Measurements from ENCODE around the gene TEF. TPM values are rescaled to one million over a fixed set of nuclear protein-coding genes. Genes with fewer than 3 reads are reported as not detected.

The TEF gene
- total and polyA plus RNA-seq, 9 of the 15 experiments (the other 6 are each of a cell fraction or from before 2014, with no cell fraction given) = 0.04 to 3.1 (median 1.2) TPM

GRCh38 chr22:41380993-41381328, 781 bp upstream of the TEF start (continued):
- TF ChIP-seq, protein P1, sequence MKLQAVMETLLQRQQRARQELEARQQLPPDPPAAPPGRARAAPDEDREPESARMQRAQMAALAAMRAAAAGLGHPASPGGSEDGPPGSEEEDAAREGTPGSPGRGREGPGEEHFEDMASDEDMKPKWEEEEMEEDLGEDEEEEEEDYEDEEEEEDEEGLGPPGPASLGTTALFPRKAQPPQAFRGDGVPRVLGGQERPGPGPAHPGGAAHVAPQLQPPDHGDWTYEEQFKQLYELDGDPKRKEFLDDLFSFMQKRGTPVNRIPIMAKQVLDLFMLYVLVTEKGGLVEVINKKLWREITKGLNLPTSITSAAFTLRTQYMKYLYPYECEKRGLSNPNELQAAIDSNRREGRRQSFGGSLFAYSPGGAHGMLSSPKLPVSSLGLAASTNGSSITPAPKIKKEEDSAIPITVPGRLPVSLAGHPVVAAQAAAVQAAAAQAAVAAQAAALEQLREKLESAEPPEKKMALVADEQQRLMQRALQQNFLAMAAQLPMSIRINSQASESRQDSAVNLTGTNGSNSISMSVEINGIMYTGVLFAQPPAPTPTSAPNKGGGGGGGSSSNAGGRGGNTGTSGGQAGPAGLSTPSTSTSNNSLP (IDR thresholded peaks at IDR 0.05; ENCODE audit: borderline replicate concordance, low read depth, low read length) = no peak
- TF ChIP-seq ZNF398 (CRISPR knock-in tag; IDR thresholded peaks at IDR 0.05) = no peak
- TF ChIP-seq MTA2 (IDR thresholded peaks at IDR 0.05; ENCODE audit: low read depth) = no peak
- no peak for TF ChIP-seq NR3C1 (CRISPR knock-in tag; IDR thresholded peaks at IDR 0.05)
- TF ChIP-seq TCF7L2 (IDR thresholded peaks at IDR 0.05; ENCODE audit: low read depth, low read length) = no peak
- no peak for TF ChIP-seq ZNF561 (CRISPR knock-in tag; conservative IDR thresholded peaks at IDR 0.05)
- no peak for TF ChIP-seq ZBTB11 (CRISPR knock-in tag; IDR thresholded peaks at IDR 0.05)
- peak in 1 of 2 experiments; percentile 43; a peak in 1 of 4 replicates for TF ChIP-seq MAZ (CRISPR knock-in tag; conservative IDR thresholded peaks at IDR 0.05 in 1 of 2, IDR thresholded peaks at IDR 0.05 in 1 of 2)
- TF ChIP-seq, protein P2, sequence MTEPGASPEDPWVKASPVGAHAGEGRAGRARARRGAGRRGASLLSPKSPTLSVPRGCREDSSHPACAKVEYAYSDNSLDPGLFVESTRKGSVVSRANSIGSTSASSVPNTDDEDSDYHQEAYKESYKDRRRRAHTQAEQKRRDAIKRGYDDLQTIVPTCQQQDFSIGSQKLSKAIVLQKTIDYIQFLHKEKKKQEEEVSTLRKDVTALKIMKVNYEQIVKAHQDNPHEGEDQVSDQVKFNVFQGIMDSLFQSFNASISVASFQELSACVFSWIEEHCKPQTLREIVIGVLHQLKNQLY (CRISPR knock-in tag; conservative IDR thresholded peaks at IDR 0.05) = no peak
- no peak for TF ChIP-seq ZNF140 (CRISPR knock-in tag; IDR thresholded peaks at IDR 0.05)
- TF ChIP-seq ZNF644 (tag; IDR thresholded peaks at IDR 0.05; ENCODE audit: low read depth) = no peak
- no peak for TF ChIP-seq ZNF507 (tag; conservative IDR thresholded peaks at IDR 0.05)
- TF ChIP-seq ZNF76 (CRISPR knock-in tag; IDR thresholded peaks at IDR 0.05; ENCODE audit: borderline replicate concordance) = no peak
- TF ChIP-seq UBTF (IDR thresholded peaks at IDR 0.05; ENCODE audit: borderline replicate concordance in 1 of 2, low read depth in 2 of 2, low read length in 2 of 2) = 0 out of 4 replicates have a peak, but pooled peaks of 1 of the 2 experiments have one; percentile 14
- no peak for TF ChIP-seq CTBP1 (IDR thresholded peaks at IDR 0.05; ENCODE audit: borderline replicate concordance)
- TF ChIP-seq SAFB (IDR thresholded peaks at IDR 0.05; ENCODE audit: borderline replicate concordance, low read depth, low read length) = peak; percentile 48; the same call in 1 of the 2 replicates
